GM21576 (cell line): ENCODE data around the gene CPZ.

Source experiments
- ATAC-seq: cut with Tn5 transposase; IDR thresholded peaks from one replicate; pipeline ENCODE4 v1.9.1; 2021; ENCODE audit warnings: mild to moderate bottlenecking, moderate library complexity; ENCODE audit not compliant: unreplicated experiment

The CPZ gene

GRCh38 chr4:8579526-8580320 is 12.8 kb upstream of the CPZ start:
- no peak for ATAC-seq

- ATAC-seq = no peak
Measured at GRCh38 chr4:8580321-8581093, 12.1 kb upstream of the CPZ start, which contains the start of gene GPR78. TSS of gene GPR78 (plus strand) at chr4:8580392. CDS start at chr4:8580983, 591 bp downstream.

GRCh38 chr4:8581094-8581861 is 11.3 kb upstream of the CPZ start:
- no peak for ATAC-seq

DNA sequence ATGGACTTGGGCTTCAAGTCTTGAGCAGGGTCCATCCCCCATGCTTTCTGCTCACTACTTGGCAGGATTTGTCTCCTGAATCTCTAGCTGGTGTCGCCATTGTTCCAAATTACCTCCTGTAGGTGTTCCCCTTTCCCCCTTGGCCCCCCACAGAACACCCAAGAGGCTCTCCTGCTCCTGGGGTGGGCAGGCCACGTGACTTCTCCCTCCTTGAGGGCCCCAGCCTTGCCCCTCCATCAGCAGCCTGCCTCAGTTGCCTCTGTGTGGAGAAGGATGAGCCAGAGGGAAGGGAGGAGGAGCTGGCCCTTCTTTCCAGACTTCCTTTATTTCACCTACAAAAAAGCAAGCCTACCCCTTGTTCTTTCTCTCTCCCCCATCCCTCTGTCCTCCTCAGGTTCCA is 10.5 kb upstream of the CPZ start:
- ATAC-seq = no peak

- ATAC-seq = no peak
Measured at GRCh38 chr4:8582436-8582835, 10.1 kb upstream of the CPZ start.

DNA sequence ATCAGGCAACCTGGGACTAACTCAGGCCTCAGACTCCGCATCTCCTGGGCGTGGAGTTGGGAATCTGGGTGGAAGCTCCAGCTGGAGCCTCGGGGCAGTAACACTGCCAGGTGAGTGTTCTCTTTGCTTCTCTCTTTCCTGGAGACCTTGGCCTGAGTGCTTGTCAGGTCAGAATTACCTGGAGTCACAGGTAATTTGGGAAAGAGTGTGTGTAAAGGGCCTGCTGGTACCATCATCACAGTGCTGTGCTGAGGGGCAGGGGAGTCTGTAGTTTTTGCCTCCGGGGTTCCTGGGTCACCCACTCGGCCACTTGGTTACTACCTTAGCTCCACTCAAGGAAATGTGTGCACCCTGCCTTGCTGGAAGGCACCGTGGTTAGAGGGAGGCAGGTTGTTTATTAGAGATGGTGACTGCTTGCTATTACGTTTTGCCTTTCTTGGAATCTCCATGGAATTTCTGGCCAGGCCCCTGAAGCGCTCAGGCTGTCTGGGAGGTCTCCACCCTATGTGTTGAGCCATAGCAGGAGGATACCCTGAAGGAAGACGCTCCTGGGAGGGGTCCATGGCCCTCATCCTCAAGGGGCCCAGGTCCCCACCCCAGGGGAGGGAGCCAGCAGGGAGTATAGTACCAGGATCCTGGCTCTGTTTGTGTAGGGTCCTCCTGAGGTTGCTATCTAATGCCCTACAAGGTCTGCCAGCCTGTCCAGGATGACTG is 9.5 kb upstream of the CPZ start:
- no peak for ATAC-seq

- no peak for ATAC-seq
Measured at GRCh38 chr4:8583655-8584025, 8.9 kb upstream of the CPZ start.

- ATAC-seq = no peak
Measured at GRCh38 chr4:8585186-8585585, 7.4 kb upstream of the CPZ start.

GRCh38 chr4:8585721-8586212 is 6.8 kb upstream of the CPZ start:
- no peak for ATAC-seq

GRCh38 chr4:8586246-8586645 is 6.3 kb upstream of the CPZ start:
- ATAC-seq = no peak

- no peak for ATAC-seq
Measured at GRCh38 chr4:8586671-8587468, 5.7 kb upstream of the CPZ start.

DNA sequence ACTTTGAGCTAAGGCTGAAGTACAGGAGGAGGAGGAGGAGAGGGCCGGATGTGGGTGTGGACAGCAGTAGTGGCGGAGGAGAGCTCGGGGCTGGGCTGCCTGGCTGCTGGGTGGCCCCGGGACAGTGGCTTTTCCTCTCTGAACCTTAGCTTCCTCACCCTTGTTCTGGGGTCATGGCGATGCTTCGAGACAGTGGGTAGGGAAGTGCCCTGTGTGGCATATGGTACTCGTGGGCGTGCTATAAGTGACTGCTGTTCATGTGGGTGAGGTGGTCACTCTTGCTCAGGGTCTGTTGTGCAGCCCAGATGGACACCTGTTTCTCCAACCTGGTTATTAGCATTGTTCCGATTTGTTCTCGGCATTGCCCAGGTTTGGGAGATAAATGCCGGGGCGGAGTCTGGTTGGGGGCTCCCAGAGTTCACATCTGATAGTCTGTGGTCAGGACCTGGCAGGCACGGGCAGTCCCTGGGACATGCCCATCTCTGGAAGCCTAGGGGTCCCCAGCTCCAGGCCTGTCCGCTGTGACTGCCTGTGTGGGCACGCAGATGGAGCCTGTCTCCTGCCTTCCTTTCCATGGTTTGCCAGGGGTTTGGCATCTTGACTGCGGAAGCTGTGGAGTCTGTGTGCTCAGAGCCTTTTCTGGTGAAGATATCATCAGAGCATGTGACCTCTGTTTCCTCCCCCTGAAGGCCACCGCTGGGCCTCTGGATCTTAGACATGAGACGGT is 4.9 kb upstream of the CPZ start:
- ATAC-seq = no peak

- no peak for ATAC-seq
Measured at GRCh38 chr4:8588196-8588470, 4.4 kb upstream of the CPZ start.

GRCh38 chr4:8589336-8589735 is 3.2 kb upstream of the CPZ start:
- ATAC-seq = no peak

GRCh38 chr4:8589823-8590545 is 2.6 kb upstream of the CPZ start:
- ATAC-seq = no peak

DNA sequence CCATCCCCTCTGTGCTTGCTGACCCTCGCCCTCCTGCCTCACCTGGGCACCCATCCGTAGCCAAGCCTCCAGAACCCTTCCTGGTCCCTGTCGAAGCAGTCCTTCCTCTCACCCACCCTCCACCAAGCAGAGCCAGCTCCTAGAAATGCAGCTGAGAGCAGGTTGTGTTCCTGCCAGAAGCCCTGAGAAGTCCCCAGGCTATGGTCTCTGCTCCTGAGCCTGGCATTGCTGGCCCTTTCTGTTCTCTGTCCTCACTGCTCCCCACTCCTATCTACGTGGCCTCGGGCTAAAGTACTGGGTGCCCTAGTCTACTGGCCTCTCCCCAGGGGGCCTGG is 2.1 kb upstream of the CPZ start:
- no peak for ATAC-seq

DNA sequence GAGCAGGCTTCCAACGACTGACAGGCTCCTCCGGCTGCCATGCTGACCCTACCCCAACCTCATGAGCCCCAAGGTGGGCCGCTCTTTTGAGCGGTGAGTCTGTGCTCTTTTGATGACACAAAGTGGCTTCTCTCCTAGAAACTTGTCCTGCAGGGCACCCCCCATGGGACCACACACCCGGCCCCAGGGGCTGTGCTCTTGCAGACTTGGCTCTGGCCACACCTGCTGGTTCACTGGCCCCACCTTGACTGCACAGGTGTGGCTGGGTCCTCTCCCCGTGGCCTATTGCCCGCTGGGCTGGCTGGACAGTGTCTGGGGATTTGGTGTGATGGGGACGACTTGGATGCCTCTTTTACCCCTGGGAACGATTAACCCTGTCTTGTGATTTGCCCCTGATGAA is 1.5 kb upstream of the CPZ start:
- ATAC-seq = no peak

GRCh38 chr4:8591626-8592365 is 769 bp upstream of the CPZ start:
- ATAC-seq = no peak
